Right kidney (tissue), 1 donor: ENCODE data around the gene BTBD9.
"Not testable (repeated sequence)": the region's sequence is repeated elsewhere in the genome, so short reads cannot be mapped to it uniquely, and the experiment has no call there.

ENCODE experiments used
- DNase-seq: peaks from one replicate; pipeline ENCODE4 v3.0.0-alpha.2; 2016

Gene BTBD9

DNA sequence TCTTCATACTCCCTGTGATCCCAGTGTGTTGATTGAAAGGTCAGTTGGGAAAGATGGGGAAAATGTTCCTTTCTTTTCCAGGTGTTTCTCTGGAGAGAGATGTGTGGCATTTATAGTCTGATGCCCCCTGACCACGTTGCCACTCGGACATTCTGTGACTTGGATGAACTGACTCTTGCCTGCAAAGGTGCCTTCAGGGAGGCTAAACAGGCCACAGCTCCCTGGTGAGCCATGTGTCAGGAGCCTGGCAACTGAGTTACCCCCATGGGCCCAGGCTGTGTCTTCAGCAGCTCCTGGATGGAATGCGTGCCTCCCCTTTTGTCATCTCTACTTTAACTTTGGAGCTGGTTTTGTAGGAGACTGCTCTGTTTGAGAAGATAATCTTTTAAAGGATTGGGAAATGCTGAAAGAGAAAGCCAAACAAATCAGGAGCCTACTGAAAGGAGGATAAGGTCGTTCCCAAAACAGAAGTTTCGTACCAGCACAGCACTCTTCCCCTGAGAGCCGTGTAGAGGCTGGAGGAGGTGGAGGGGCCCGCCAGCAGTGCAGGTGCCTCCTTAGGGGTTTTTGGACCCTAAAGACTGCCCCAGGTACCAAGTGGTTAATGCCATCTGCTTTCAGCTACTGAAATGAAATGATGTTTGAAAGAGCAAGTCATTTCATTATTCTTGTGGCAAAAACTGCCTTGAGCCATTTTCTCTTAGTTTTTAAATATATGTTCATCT is 497.4 kb downstream of the BTBD9 start:
- no peak for DNase-seq

DNA sequence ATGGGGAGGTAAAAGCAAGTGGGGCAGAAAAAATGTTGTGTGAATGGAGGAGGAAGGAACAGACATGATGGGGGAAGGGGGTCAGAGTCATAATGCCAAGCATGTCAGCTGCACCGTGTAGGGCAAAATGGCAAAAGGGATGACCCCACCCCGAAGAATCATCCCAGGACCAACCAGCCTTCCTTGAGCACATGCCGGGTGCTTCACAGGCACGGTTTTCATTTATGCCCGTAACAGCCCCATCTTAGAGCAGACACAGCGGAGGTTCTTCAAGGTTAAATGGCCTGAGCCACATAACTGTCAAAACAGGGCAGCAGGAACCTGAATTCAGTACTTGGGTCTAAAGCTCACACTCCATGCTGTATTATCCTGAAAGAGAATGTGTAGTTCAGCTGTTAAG is 498.0 kb downstream of the BTBD9 start:
- DNase-seq = no peak

DNA sequence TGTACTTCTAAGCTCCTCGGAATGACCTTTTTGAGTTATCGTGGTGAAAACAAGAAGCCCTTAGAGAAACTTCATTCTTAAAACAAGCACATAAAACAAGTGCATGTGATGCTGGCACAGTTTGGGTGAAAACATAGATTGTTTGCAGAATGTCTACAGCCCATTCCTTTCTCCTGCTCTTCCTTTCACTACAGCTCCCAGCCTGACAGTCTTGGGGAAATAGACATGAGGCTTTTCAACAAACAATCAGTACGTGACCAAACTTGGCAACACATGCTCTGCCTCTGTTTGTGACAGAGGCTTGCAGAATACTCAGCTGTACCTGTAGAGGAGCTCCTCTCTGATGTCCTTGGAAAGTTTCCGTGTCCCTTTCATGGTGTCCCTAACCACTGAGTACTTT is 498.6 kb downstream of the BTBD9 start:
- DNase-seq = no peak

DNA sequence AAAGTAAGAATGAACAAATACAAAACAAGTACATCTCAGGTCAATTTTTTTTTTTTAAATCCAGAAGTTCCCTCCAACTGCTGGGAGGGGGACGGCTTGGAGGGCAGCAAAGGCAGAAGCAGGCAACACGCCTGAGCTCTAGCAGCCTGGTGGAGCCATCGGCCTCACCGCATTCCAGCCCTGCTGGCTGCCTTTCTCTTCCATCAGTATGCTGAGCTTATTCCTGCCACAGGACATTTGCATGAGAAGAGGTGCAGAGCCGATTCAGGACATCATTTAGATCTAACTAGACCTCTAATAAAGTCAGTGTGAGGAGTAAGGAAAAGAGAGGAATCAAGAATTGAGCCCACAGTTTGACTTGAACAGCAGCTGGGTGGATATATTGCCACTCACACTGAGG is 501.4 kb downstream of the BTBD9 start:
- no peak for DNase-seq

DNA sequence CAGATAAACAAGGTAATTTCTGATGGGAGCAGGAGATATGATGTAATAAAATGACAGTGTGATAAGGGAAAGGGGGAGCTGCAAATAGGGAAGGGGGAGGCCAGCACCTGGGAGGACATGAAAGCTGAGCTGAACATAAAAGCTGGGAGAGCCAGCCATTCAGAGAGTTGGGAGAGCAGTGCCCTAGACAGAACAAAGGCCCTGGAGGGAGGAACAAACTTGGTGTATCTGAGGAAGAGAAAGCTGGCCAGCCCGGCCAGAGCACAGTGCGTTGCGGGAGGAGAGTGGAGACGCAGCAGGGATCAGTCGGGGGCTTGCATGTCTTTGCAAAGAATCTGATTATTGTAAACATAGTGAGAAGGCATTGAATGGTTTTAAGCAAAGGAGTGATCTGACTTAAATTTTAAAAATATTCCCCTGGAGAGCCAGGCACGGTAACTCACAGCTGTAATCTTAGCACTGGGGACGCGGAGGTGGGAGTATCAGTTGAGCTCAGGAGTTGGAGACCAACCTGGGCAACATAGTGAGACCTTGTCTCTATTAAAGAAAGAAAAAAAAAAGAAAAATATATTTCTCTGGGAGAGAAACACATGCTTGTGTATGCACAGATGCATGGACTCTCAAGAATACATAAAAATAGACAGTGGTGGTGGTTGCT is 502.0 kb downstream of the BTBD9 start:
- peak; percentile 41 for DNase-seq

DNA sequence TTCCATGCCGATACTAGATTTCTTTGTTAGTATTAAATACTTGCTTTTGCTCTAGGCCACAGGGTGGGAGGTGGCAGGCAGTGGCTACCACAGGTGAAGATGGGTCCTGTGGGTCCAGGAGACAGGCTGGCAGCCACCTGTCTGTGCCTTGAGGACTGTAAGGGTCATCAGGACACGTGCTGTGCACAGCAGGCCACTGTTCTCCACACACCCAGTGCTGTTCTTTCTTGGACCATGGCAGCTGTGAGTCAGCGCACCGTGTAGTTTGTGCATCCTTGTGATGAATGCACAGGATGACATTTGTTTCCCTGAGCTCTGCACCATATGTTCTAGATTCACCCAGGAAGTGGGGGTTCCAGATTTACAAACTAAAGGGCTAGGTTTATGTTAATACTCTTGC is 503.2 kb downstream of the BTBD9 start:
- DNase-seq = no peak

DNA sequence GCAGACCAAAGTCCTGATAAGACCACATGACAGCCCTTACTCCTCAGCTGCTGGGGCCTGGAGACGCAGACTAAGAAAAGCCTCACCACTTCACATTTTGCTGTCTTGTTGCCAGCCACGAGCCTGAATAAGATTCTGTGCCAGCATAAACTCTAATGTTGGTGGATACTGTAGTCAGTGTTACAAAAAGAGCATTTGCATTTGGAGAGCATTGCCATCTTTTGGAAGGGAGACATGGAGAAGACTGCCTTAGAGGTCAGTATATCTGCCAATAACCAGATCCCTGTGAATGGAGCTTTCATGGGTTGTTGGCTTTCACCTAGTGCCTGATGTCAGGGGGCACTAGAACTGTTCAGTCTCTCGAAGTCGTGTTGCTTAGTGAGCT is 505.0 kb downstream of the BTBD9 start:
- no peak for DNase-seq

DNA sequence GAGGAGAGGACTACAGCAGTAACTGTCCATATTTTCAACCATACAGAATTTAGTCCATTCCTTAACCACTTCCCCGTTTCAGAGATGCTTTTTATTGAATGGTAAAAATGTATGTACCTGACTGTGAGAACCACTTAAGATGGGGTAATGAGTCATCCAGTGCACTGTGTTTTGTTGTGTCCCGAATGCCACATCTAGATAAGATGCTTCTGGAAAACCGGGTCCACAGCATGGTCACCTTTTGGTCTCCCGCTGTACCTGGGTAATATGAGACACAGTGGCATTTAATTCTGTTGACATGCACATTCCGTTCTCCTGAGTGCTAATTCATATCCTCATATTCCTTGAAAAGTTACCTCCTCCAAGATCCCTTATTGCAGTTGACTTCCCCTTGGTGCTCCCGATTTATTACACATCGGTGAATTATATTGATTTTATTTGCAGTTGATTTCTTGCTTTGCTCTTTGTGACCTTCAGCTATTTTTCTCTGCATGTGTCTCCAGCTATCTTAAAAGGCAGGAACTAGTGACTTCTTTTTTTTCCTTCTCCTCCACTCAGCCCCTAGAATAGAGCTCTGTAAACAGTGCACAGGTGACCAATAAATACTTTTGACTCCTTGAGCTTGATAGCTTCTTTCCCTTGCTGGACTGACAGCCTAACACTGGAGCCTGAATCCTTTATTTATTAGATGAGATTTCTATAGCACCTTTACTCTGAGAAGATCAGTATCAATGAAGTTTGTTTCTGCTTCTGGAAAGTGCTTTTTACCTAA is 505.6 kb downstream of the BTBD9 start:
- no peak for DNase-seq

DNA sequence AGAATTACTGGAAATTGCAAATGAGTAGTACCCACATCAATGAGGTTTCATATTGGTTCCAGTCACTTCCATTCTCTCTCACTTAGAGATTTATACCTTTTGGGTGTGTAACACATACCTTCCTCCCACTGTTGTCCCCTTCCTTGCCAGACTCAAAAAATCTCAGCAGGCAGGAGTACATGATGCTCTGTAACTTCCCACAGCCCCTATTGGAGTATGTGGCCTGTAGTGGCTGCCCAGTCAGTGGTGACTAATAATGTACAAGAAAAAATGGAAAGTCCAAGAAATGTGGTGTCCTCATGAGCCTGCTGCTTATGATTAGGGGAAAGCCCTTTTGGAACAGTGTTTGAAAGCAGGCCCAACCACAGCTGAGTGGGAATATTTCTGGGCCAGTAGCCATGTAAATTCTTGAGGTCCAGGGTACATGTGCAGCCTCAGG is 508.2 kb downstream of the BTBD9 start:
- no peak for DNase-seq

DNA sequence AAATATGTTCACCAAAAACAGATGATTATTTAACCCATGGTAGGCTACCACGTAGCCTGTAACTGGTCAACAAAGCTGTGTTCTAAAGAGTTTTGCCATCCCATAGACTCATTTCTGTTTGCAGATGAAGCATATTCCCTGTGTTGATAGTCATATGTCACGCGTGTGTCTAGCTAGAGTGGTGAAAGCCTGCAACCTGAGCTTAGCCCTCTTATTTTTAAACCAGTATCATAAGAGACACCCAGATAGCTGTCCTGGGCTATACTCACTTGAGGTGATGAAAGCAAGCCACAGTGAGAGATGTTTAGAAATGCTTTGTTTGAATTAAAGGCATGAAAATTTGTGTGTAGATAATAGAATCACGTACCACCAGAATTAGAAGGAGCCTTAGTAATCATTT is 512.4 kb downstream of the BTBD9 start:
- DNase-seq = no peak

DNA sequence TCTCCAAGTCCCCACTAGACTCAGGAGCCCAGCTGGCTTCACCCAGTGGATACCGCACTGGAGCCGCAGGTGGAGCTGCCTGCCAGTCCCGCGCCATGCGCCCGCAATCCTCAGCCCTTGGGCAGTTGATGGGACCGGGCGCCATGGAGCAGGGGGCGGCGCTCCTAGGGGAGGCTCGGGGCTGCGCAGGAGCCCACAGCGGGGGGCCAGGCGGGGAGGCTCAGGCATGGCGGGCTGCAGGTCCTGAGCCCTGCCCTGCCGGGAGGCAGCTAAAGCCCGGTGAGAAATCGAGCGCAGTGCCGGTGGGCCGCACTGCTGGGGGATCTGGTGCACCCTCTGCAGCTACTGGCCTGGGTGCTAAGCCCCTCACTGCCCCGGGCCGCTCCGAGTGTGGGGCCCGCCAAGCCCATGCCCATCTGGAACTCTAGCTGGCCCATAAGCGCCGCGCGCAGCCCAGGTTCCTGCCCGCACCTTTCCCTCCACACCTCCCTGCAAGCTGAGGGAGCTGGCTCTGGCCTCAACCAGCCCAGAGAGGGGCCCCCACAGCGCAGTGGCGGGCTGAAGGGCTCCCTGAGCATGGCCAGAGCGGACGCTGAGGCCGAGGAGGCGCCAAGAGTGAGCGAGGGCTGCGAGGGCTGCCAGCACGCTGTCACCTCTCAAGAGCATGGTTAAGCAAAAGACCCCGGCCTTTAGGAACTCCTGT is 515.4 kb downstream of the BTBD9 start:
- DNase-seq = not testable (repeated sequence)

DNA sequence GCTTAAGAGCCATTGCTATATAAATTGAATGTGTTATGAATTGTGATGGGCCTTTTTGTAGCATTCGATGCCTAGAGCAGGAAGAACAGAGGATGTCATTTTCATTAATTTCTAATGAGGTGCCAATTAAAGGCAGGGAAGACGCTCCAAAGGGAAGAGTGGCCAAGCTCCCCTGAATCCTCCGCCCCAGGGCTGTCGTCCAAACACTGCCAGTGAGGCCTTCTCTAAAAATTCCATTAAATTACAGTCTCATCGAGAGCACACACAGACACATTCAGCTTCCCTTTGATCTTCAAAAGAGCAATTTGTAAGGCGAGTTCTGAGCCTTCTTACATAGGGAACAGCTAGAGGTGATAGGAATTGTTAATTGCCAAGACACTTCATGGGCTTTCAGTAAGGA is 520.2 kb downstream of the BTBD9 start:
- DNase-seq = no peak

DNA sequence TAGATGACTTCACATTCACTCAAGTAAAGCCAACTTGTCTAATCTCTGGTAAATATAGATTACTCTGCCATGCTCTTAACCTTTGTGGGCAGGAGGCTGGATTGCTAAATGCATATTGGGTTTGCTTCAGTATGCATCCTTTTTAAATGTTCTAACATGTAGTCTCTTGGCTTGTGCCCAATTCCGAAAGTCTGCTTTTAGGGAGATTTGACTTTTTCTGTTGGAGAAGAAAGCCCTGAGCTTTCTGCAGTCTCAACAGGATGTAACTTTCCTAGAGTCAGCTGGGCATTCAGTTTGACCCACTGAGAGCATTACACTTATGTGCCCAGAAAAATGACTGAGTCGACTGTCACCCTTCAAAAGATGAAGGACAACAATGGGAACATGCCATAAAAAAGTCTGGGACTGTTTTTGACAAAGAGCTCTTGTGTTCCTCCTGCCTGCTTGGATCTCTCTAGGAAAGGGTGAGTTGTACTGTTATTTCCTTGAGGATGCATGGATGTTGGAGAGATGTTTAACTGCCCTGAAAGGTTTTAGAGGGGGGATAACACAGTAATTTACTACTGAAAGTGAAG is 520.9 kb downstream of the BTBD9 start:
- DNase-seq = no peak
